OCI-LY3 (cell line): ENCODE results near the gene CNBD2.

Experiments used
- CTCF ChIP-seq: fragments of 200-600, 300-600 bp; sonication (generic); IDR thresholded peaks from 2 replicates; pipeline ENCODE4 v1.5.1; 2014; ENCODE audit warnings: antibody characterized with exemption, low read length, low read depth
- EZH2phosphoT487 ChIP-seq: fragments of 200-600 bp; shearing (Covaris generic); IDR thresholded peaks from 2 replicates; pipeline ENCODE4 v1.6.1; 2018; ENCODE audit warnings: antibody characterized with exemption, mixed run types, low read depth

- TF ChIP-seq CTCF (no peak), EZH2phosphoT487 (no peak)
Observed at GRCh38 chr20:36079486-36079885, 111.1 kb downstream of the CNBD2 start.
